GM21367 (cell line): ENCODE measurements around the gene CLCN7.
"Not testable (repeated sequence)": the region's sequence is repeated elsewhere in the genome, so short reads cannot be mapped to it uniquely, and the experiment has no call there.

ENCODE experiments used
- ATAC-seq: cut with Tn5 transposase; IDR thresholded peaks from one replicate; pipeline ENCODE4 v1.9.1; 2021; ENCODE audit not compliant: unreplicated experiment

CLCN7 gene

GRCh38 chr16:1447965-1448364 lies 26.9 kb downstream of the CLCN7 start:
- no peak for ATAC-seq

GRCh38 chr16:1446296-1447080 lies 28.3 kb downstream of the CLCN7 start:
- no peak for ATAC-seq

- no peak for ATAC-seq
Measured at GRCh38 chr16:1445518-1446203, 29.2 kb downstream of the CLCN7 start.

GRCh38 chr16:1444730-1445517 lies 29.9 kb downstream of the CLCN7 start:
- no peak for ATAC-seq

GRCh38 chr16:1443980-1444729 lies 30.7 kb downstream of the CLCN7 start, which contains the start of gene CCDC154:
Gene CCDC154 (minus strand): TSS chr16:1444556. CDS start chr16:1444322, 234 bp downstream.
- ATAC-seq, result no peak

- ATAC-seq, result no peak
Measured at GRCh38 chr16:1443403-1443973, 31.3 kb downstream of the CLCN7 start.

GRCh38 chr16:1442697-1443096 lies 32.1 kb downstream of the CLCN7 start:
- no peak for ATAC-seq

- ATAC-seq, result no peak
Measured at GRCh38 chr16:1441391-1441829, 33.4 kb downstream of the CLCN7 start.

GRCh38 chr16:1439699-1440074 lies 35.1 kb downstream of the CLCN7 start:
- not testable (repeated sequence) for ATAC-seq

- no peak for ATAC-seq
Measured at GRCh38 chr16:1439058-1439698, 35.6 kb downstream of the CLCN7 start.

GRCh38 chr16:1438229-1439057 lies 36.4 kb downstream of the CLCN7 start:
- no peak for ATAC-seq

GRCh38 chr16:1437606-1438005 lies 37.2 kb downstream of the CLCN7 start:
- no peak for ATAC-seq

- ATAC-seq, result no peak
Measured at GRCh38 chr16:1436731-1437355, 38.0 kb downstream of the CLCN7 start.

- no peak for ATAC-seq
Measured at GRCh38 chr16:1435921-1436697, 38.7 kb downstream of the CLCN7 start.

- no peak for ATAC-seq
Measured at GRCh38 chr16:1434644-1435592, 39.9 kb downstream of the CLCN7 start.

GRCh38 chr16:1433756-1434155 lies 41.1 kb downstream of the CLCN7 start:
- no peak for ATAC-seq

GRCh38 chr16:1433263-1433560 lies 41.6 kb downstream of the CLCN7 start:
- no peak for ATAC-seq
